OCI-LY1 (cell line): ENCODE data around the gene OSBPL1A.

ENCODE experiments used
- H2AFZ ChIP-seq: fragments of 200-600 bp; sonication (generic), shearing (Covaris generic); 2 replicates; pipeline ENCODE4 v1.6.0; 2014; ENCODE audit warnings: antibody characterized with exemption, mild to moderate bottlenecking, low read length
- H3F3A ChIP-seq: fragments of 200-600 bp; sonication (generic), shearing (Covaris generic); 2 replicates; pipeline ENCODE4 v1.6.0; 2014; ENCODE audit warnings: mild to moderate bottlenecking, antibody characterized with exemption, low read length, moderate library complexity; ENCODE audit not compliant: insufficient read depth
- H3K27ac ChIP-seq: fragments of 200-600 bp; sonication (generic); 2 replicates; pipeline ENCODE4 v1.5.1; 2014; ENCODE audit warnings: low read length, mixed run types, mild to moderate bottlenecking, low read depth; ENCODE audit not compliant: poor library complexity, severe bottlenecking
- H3K27me3 ChIP-seq: fragments of 200-600 bp; sonication (generic); 2 replicates; pipeline ENCODE4 v1.6.0; 2014; ENCODE audit warnings: antibody characterized with exemption, mild to moderate bottlenecking, low read length, moderate library complexity; ENCODE audit not compliant: insufficient read depth
- H3K36me3 ChIP-seq: fragments of 200-600 bp; sonication (generic); 2 replicates; pipeline ENCODE4 v1.6.1; 2014; ENCODE audit warnings: mild to moderate bottlenecking, antibody characterized with exemption, low read length, moderate library complexity, mixed read lengths; ENCODE audit not compliant: insufficient read depth
- H3K4me1 ChIP-seq: fragments of 200-600 bp; sonication (generic); 2 replicates; pipeline ENCODE4 v1.5.1; 2014; ENCODE audit warnings: mild to moderate bottlenecking, low read length, moderate library complexity; ENCODE audit not compliant: insufficient read depth, severe bottlenecking
- H3K4me2 ChIP-seq: fragments of 200-600 bp; sonication (generic), shearing (Covaris generic); 2 replicates; pipeline ENCODE4 v1.6.1; 2014; ENCODE audit warnings: low read length
- H3K4me3 ChIP-seq: fragments of 200-600 bp; sonication (generic); 2 replicates; pipeline ENCODE4 v1.5.1; 2014; ENCODE audit warnings: low read length, low read depth, mild to moderate bottlenecking, mixed read lengths; ENCODE audit not compliant: poor library complexity, severe bottlenecking
- H3K79me2 ChIP-seq: fragments of 200-600 bp; shearing (Covaris generic); 2 replicates; pipeline ENCODE4 v1.6.1; 2016; ENCODE audit warnings: mixed run types, low read length, mixed read lengths; ENCODE audit not compliant: insufficient read depth
- H3K9ac ChIP-seq: fragments of 200-600 bp; sonication (generic), shearing (Covaris generic); 2 replicates; pipeline ENCODE4 v1.6.1; 2014; ENCODE audit warnings: mild to moderate bottlenecking, low read length, mixed read lengths
- H3K9me2 ChIP-seq: fragments of 200-600 bp; sonication (generic), shearing (Covaris generic); 2 replicates; pipeline ENCODE4 v1.6.1; 2014; ENCODE audit warnings: low read depth, mild to moderate bottlenecking, low read length, mixed read lengths
- H3K9me3 ChIP-seq: fragments of 200-600 bp; shearing (Covaris generic); 2 replicates; pipeline ENCODE4 v1.6.1; 2014; ENCODE audit warnings: low read length, mixed read lengths
- H4K20me1 ChIP-seq: fragments of 200-600 bp; sonication (generic), shearing (Covaris generic); 2 replicates; pipeline ENCODE4 v1.6.0; 2016; ENCODE audit warnings: mild to moderate bottlenecking, low read length; ENCODE audit not compliant: insufficient read depth
- EZH2 ChIP-seq: fragments of 200-600 bp; sonication (generic), shearing (Covaris generic); IDR thresholded peaks from 2 replicates; pipeline ENCODE4 v1.8.0; 2017; ENCODE audit warnings: borderline replicate concordance, mixed run types, mild to moderate bottlenecking, antibody characterized with exemption, low read length, moderate library complexity, mixed read lengths
- TF ChIP-seq, protein P1 (sequence below): fragments of 200-600 bp; sonication (generic), shearing (Covaris generic); IDR thresholded peaks from 2 replicates; pipeline ENCODE4 v1.5.1; 2017; ENCODE audit warnings: mild to moderate bottlenecking, antibody characterized with exemption, low read length, moderate library complexity, mixed read lengths

The OSBPL1A gene

DNA sequence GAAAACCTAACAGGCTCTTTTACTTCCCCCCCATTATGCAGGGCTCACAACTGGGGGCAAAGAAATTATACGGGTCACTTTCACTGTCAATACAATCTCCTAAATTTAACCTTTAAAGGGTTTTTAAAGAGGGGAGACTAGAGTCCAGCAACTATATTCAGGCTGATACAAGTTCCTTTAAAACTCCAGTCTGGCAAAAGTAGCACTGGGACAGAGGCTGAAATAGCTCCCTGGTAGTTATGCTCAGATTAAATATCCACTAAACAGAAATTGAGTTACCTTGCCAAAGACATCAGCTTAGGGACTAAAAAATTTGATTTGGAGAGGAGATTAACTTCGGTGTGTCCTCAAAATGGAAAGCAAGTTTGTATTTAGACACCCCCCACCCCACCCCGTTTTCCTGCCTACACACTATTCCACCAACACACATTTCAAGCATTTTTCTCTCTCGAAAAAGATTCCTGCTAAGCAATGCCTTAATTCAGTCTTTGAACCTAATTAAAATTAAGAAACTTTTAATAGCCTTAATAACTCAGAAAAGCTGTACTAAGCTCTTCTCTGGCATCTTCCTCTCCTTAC lies 127.2 kb downstream of the OSBPL1A start:
- Histone ChIP-seq H3K27me3 (no peaks in the 10 kb centered on the region), H3F3A (no peaks in the 10 kb centered on the region), H3K9ac (no peak overlapping the region), H3K4me2 (no peak overlapping the region), H2AFZ (no peak overlapping the region), H3K4me3 (no peak overlapping the region), H3K27ac (no peak overlapping the region), H3K79me2 (no peaks in the 10 kb centered on the region), H3K9me3 (no peaks in the 10 kb centered on the region), H4K20me1 (no peaks in the 10 kb centered on the region), H3K36me3 (no peaks in the 10 kb centered on the region), H3K9me2 (no peaks in the 10 kb centered on the region), H3K4me1 (no peaks in the 10 kb centered on the region)
- no peak for TF ChIP-seq EZH2
- TF ChIP-seq, protein P1, sequence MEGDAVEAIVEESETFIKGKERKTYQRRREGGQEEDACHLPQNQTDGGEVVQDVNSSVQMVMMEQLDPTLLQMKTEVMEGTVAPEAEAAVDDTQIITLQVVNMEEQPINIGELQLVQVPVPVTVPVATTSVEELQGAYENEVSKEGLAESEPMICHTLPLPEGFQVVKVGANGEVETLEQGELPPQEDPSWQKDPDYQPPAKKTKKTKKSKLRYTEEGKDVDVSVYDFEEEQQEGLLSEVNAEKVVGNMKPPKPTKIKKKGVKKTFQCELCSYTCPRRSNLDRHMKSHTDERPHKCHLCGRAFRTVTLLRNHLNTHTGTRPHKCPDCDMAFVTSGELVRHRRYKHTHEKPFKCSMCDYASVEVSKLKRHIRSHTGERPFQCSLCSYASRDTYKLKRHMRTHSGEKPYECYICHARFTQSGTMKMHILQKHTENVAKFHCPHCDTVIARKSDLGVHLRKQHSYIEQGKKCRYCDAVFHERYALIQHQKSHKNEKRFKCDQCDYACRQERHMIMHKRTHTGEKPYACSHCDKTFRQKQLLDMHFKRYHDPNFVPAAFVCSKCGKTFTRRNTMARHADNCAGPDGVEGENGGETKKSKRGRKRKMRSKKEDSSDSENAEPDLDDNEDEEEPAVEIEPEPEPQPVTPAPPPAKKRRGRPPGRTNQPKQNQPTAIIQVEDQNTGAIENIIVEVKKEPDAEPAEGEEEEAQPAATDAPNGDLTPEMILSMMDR, result no peak

DNA sequence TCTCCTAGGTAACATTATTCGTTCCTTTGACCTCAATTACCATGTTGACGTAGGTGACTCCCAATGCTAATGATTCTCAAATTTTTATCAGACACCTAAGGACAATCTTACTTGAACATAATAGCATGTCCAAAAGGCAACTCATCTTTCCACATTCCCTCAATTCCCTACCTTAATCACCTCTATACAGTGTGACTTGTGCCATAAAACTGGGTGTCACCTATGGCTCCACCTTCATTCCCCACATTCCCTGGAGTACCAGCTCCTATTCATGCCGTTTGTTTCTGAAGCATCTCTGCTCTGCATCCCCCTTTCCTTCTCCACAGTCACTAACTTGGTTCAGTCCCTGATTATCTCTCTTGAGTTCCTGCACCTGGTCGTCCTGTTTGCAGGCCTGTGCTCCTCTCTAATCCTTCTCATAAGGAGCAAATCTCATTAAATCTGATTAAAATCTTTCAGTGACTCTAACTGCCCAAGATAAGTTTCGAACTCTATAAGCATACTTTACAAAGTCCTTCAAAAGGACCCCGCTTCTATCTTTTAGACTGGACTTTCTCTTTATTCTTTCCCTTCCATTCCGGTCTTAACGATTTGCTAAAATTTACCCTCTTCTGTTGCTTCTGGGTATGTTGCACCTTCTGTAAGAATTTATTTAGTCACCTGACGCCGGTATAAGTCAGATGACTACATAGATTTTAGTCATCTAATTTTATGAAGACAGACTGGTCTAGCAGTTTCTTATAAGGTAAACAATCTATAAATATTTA lies 128.7 kb downstream of the OSBPL1A start:
- Histone ChIP-seq H3K36me3 (no peaks in the 10 kb centered on the region), H3K79me2 (no peaks in the 10 kb centered on the region), H2AFZ (no peak overlapping the region), H3K9me3 (no peaks in the 10 kb centered on the region), H3K27ac (no peak overlapping the region), H3K27me3 (no peaks in the 10 kb centered on the region), H3K4me3 (no peak overlapping the region), H3K4me1 (no peaks in the 10 kb centered on the region), H3F3A (no peaks in the 10 kb centered on the region), H3K9ac (no peak overlapping the region), H3K4me2 (no peak overlapping the region), H4K20me1 (no peaks in the 10 kb centered on the region), H3K9me2 (no peaks in the 10 kb centered on the region)
- TF ChIP-seq, protein P1, result no peak
- TF ChIP-seq EZH2, result no peak

DNA sequence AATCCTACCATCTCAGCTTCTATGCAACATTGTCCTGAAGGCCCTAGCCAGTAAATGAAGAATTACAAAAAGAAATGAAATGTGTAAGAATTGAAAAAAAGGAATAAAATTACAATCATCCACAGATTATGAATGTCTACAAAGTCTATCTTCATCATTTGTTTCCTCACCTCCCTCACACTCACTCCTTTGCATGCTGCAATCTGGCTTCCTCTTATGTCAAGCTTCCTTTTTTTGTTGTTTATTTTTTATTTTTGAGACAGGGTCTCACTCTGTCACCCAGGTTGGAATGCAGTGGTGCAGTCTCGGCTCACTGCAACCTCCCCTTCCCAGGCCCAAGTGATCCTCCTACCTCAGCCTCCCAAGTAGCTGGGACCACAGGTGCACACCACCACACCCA lies 129.7 kb downstream of the OSBPL1A start:
- TF ChIP-seq EZH2, result no peak
- TF ChIP-seq, protein P1, result no peak
- no peak overlapping the region for H3K4me3 ChIP-seq
- no peak overlapping the region for H2AFZ ChIP-seq
- no peak overlapping the region for H3K9ac ChIP-seq
- no peak overlapping the region for H3K4me2 ChIP-seq
- H3K79me2 ChIP-seq, result no peaks in the 10 kb centered on the region
- no peaks in the 10 kb centered on the region for H3K27me3 ChIP-seq
- H3K36me3 ChIP-seq, result no peaks in the 10 kb centered on the region
- no peaks in the 10 kb centered on the region for H3K9me2 ChIP-seq
- H3K9me3 ChIP-seq, result no peaks in the 10 kb centered on the region
- no peak overlapping the region for H3K27ac ChIP-seq
- no peaks in the 10 kb centered on the region for H4K20me1 ChIP-seq
- no peaks in the 10 kb centered on the region for H3F3A ChIP-seq
- no peaks in the 10 kb centered on the region for H3K4me1 ChIP-seq
